Lower leg skin (tissue), 3 donors: ENCODE results near the gene BATF.

Source experiments
- POLR2A ChIP-seq, 2 donors: fragments of 450-650 bp; IDR thresholded peaks; one replicate each; pipeline ENCODE4 v1.6.1; 2016 to 2017; ENCODE audit warnings: antibody characterized with exemption in 2 of 2, mild to moderate bottlenecking in 1 of 2, moderate library complexity in 1 of 2
- TF ChIP-seq, protein P1 (sequence below), 3 donors: fragments of 450-650 bp; IDR thresholded peaks; one replicate each; pipeline ENCODE4 v1.5.1; 2016; ENCODE audit warnings: antibody characterized with exemption in 3 of 3, mild to moderate bottlenecking in 3 of 3, moderate library complexity in 2 of 3

DNA sequence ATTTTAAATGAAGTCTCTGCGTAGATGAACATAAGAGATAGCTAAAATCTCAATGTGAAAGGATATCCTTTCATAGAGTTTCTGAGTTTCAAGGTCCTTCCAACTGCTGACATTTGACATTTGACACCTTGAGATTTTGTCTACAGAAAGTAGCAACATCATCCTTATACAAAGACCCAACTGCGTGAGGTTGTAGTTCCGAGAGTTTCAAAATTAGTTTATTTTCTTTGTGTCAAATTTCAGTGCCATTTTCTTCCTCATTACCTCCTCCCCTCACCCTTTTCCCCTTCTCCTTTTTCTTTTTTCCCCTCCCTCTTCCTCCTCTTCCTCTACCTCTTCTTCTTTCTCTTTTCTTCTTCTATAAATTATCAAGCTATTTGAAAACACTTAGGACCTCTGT lies 26.9 kb upstream of the BATF start:
- TF ChIP-seq, protein P1, sequence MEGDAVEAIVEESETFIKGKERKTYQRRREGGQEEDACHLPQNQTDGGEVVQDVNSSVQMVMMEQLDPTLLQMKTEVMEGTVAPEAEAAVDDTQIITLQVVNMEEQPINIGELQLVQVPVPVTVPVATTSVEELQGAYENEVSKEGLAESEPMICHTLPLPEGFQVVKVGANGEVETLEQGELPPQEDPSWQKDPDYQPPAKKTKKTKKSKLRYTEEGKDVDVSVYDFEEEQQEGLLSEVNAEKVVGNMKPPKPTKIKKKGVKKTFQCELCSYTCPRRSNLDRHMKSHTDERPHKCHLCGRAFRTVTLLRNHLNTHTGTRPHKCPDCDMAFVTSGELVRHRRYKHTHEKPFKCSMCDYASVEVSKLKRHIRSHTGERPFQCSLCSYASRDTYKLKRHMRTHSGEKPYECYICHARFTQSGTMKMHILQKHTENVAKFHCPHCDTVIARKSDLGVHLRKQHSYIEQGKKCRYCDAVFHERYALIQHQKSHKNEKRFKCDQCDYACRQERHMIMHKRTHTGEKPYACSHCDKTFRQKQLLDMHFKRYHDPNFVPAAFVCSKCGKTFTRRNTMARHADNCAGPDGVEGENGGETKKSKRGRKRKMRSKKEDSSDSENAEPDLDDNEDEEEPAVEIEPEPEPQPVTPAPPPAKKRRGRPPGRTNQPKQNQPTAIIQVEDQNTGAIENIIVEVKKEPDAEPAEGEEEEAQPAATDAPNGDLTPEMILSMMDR (IDR thresholded peaks at IDR 0.05), result no peak
- TF ChIP-seq POLR2A (IDR thresholded peaks at IDR 0.05), result no peak
